Peyer's patch (tissue), 4 donors: ENCODE measurements around the gene MINDY4.

Experiments used
- CTCF ChIP-seq, 6 experiments: fragments of 450-650 bp in 4 of 6; fragments of 200-600 bp in 2 of 6; sonication (generic) in 1 of 6; IDR thresholded peaks; one replicate each; pipeline ENCODE4 v1.5.1; 2017 to 2019; ENCODE audit warnings: antibody characterized with exemption in 6 of 6, mild to moderate bottlenecking in 3 of 6, moderate library complexity in 1 of 6
- POLR2A ChIP-seq, 2 donors: fragments of 450-650 bp; IDR thresholded peaks; one replicate each; pipeline ENCODE4 v1.5.1; 2017; ENCODE audit warnings: antibody characterized with exemption in 2 of 2, mild to moderate bottlenecking in 2 of 2, moderate library complexity in 2 of 2

GRCh38 chr7:30730996-30731395 is 40.2 kb upstream of the MINDY4 start:
- TF ChIP-seq CTCF (IDR thresholded peaks at IDR 0.05) = no peak
- TF ChIP-seq POLR2A (IDR thresholded peaks at IDR 0.05) = no peak
